Thoracic aorta (tissue), 2 donors: Measurements from ENCODE around the gene LRWD1. TPM values are rescaled to one million over a fixed set of nuclear protein-coding genes. Genes with fewer than 3 reads are reported as not detected.

ENCODE experiments used
- ATAC-seq: fragments of 150-250 bp; one replicate; pipeline ENCODE4 v1.8.0; 2017; ENCODE audit warnings: low read depth; ENCODE audit not compliant: insufficient number of reproducible peaks, low FRiP score
- DNase-seq: peaks from one replicate; pipeline ENCODE4 v3.0.0-alpha.2; 2020; ENCODE audit warnings: low spot score
- H3K27ac ChIP-seq, 2 donors: fragments of 200-600 bp; sonication (generic); 1 replicate in 1 of 2; 2 replicates in 1 of 2; pipeline ENCODE4 v1.5.1; 2016; ENCODE audit warnings: mild to moderate bottlenecking in 2 of 2, moderate library complexity in 2 of 2
- H3K27me3 ChIP-seq: fragments of 200-600 bp; sonication (generic); replicated peaks from 2 replicates; pipeline ENCODE4 v1.6.0; 2016; ENCODE audit warnings: mild to moderate bottlenecking; ENCODE audit not compliant: insufficient read depth
- H3K36me3 ChIP-seq: fragments of 200-600 bp; sonication (generic); one replicate; pipeline ENCODE4 v1.5.1; 2016
- H3K4me1 ChIP-seq, 2 donors: fragments of 200-600 bp; sonication (generic); 1 replicate in 1 of 2; 2 replicates in 1 of 2; pipeline versions ENCODE4 v1.5.1 to v1.6.0; 2016; ENCODE audit warnings: low read depth in 2 of 2, mild to moderate bottlenecking in 1 of 2; ENCODE audit not compliant: control insufficient read depth in 1 of 2
- H3K4me3 ChIP-seq: fragments of 200-600 bp; sonication (generic); 2 replicates; pipeline ENCODE4 v1.5.1; 2016; ENCODE audit warnings: mild to moderate bottlenecking
- H3K9me3 ChIP-seq: fragments of 200-600 bp; sonication (generic); 2 replicates; pipeline ENCODE4 v1.5.1; 2016
- total RNA-seq, 2 donors: library from RNA; depleted of rRNA; stranded (reverse); fragments of >200 nt; gene quantifications; one replicate each; pipeline versions ENCODE4 v1.1.0 to v1.2.3, GENCODE V29; 2016
- TF ChIP-seq, protein P1 (sequence below): fragments of 200-600 bp; sonication (generic); IDR thresholded peaks from one replicate; pipeline ENCODE4 v1.5.1; 2019; ENCODE audit warnings: antibody characterized with exemption

Gene LRWD1
- total RNA-seq, 2 donors from 2014 or later = 7.9 to 10.9 TPM

GRCh38 chr7:102469351-102469971 lies 4.7 kb downstream of the LRWD1 start:
- Histone ChIP-seq H3K9me3 (no peaks in the 10 kb centered on the region), H3K27me3 (no peaks in the 10 kb centered on the region), H3K4me1 (peaks cover 6 to 26% of the 10 kb centered on the region in 2 donors), H3K4me3 (no peak overlapping the region), H3K36me3 (peaks cover 15% of the 10 kb centered on the region), H3K27ac (no peak overlapping the region)
- no peak for DNase-seq
- TF ChIP-seq, protein P1, sequence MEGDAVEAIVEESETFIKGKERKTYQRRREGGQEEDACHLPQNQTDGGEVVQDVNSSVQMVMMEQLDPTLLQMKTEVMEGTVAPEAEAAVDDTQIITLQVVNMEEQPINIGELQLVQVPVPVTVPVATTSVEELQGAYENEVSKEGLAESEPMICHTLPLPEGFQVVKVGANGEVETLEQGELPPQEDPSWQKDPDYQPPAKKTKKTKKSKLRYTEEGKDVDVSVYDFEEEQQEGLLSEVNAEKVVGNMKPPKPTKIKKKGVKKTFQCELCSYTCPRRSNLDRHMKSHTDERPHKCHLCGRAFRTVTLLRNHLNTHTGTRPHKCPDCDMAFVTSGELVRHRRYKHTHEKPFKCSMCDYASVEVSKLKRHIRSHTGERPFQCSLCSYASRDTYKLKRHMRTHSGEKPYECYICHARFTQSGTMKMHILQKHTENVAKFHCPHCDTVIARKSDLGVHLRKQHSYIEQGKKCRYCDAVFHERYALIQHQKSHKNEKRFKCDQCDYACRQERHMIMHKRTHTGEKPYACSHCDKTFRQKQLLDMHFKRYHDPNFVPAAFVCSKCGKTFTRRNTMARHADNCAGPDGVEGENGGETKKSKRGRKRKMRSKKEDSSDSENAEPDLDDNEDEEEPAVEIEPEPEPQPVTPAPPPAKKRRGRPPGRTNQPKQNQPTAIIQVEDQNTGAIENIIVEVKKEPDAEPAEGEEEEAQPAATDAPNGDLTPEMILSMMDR = no peak
- ATAC-seq = no peak

- H3K36me3 ChIP-seq = peaks cover 15% of the 10 kb centered on the region
- TF ChIP-seq, protein P1 = no peak
Measured at GRCh38 chr7:102469972-102470825, 5.4 kb downstream of the LRWD1 start.

DNA sequence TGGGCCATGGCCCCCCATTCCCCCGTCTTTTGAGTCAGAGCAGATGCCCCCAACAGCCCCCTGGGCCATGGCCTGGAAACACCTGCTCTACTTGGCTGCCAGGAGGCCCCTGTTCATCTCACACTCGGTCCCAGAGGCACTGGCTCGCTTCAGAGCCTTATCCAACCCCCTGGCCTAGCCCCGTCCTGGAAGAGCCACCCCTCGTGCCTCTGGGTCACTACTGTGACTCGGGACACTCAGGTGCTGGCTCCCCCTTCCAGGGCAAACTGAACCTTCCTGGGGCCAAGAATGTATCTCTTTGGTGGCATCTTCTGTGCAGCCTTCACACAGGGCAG lies 7.0 kb downstream of the LRWD1 start:
- TF ChIP-seq, protein P1 = no peak
- Histone ChIP-seq H3K4me3 (no peak overlapping the region), H3K4me1 (peaks cover 0 to 14% of the 10 kb centered on the region in 2 donors), H3K36me3 (peaks cover 15% of the 10 kb centered on the region), H3K27me3 (no peaks in the 10 kb centered on the region), H3K9me3 (no peaks in the 10 kb centered on the region), H3K27ac (no peak overlapping the region)
- ATAC-seq (no peak), DNase-seq (no peak)

More at GRCh38 chr7:102469972-102470825, 5.4 kb downstream of the LRWD1 start:
- no peak for DNase-seq
- no peaks in the 10 kb centered on the region for H3K9me3 ChIP-seq
- no peak for ATAC-seq
- H3K4me3 ChIP-seq = no peak overlapping the region
- H3K27me3 ChIP-seq = no peaks in the 10 kb centered on the region
- H3K27ac ChIP-seq = no peak overlapping the region
- peaks cover 6 to 26% of the 10 kb centered on the region in 2 donors for H3K4me1 ChIP-seq

DNA sequence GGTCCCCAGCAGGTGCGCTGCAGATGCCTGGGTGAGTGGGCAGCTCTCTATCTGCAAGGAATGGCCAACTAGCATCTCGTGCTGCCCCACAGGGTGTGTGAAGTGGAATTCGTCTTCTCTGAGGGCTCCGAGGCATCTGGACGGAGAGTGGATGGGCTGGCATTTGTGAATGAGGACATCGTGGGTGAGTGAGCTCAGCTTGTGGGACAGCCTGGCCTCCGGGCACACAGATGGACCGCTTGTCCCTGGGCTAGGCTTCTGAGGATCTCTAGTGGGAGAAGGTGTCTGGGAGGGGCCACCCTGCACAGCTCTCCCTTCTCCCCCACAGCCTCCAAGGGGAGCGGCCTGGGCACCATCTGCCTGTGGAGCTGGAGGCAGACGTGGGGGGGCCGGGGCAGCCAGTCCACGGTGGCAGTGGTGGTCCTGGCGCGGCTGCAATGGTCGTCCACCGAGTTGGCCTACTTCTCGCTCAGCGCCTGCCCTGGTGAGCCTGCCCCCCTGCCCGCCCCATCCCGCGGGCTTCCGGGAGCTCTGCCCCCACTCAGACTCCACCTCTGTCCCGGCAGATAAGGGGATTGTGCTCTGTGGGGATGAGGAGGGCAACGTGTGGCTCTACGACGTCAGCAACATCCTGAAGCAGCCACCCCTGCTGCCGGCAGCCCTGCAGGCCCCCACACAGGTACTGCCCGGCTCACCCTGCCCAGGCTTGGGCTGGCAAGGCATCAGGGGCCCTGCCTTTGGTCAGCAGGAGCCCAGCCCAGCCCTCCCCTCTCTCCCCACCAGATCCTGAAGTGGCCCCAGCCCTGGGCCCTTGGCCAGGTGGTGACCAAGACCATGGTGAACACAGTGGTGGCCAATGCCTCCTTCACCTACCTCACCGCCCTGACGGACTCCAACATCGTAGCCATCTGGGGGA lies 7.6 kb downstream of the LRWD1 start:
- no peak for ATAC-seq
- TF ChIP-seq, protein P1 = no peak
- Histone ChIP-seq H3K27ac (no peak overlapping the region), H3K4me3 (no peak overlapping the region), H3K9me3 (no peaks in the 10 kb centered on the region), H3K36me3 (peaks cover 15% of the 10 kb centered on the region), H3K4me1 (peaks cover 0 to 14% of the 10 kb centered on the region in 2 donors), H3K27me3 (no peaks in the 10 kb centered on the region)
- DNase-seq = no peak
